Thyroid gland (tissue), 4 donors: Measurements from ENCODE around the gene SLBP.

ENCODE experiments used
- CTCF ChIP-seq, 6 experiments: fragments of 200-600 bp in 3 of 6; fragments of 450-650 bp in 3 of 6; sonication (generic) in 3 of 6; IDR thresholded peaks; one replicate each; pipeline ENCODE4 v1.5.1; 2016 to 2019; ENCODE audit warnings: antibody characterized with exemption in 6 of 6, mild to moderate bottlenecking in 2 of 6, inconsistent platforms in 1 of 6, moderate library complexity in 1 of 6
- POLR2A ChIP-seq, 2 donors: fragments of 450-650 bp; IDR thresholded peaks; one replicate each; pipeline ENCODE4 v1.6.1; 2017; ENCODE audit warnings: antibody characterized with exemption in 2 of 2, mild to moderate bottlenecking in 2 of 2, moderate library complexity in 1 of 2

- TF ChIP-seq CTCF (IDR thresholded peaks at IDR 0.05): no peak
- TF ChIP-seq POLR2A (IDR thresholded peaks at IDR 0.05): no peak
These were observed 42.8 kb downstream of the SLBP start for GRCh38 chr4:1669270-1669669.
